A549 (cell line): ENCODE data around the gene FAM118B.

Experiments
- CHD2 ChIP-seq: fragments of 150-350 bp; IDR thresholded peaks from 2 replicates; pipeline ENCODE4 v1.6.1; 2014; ENCODE audit warnings: low read length; ENCODE audit not compliant: partially characterized antibody
- CTCF ChIP-seq: fragments of >200 bp; sonication (Bioruptor Twin); formaldehyde crosslinking; IDR thresholded peaks from 3 replicates; pipeline ENCODE4 v1.5.1; 2016
- EP300 ChIP-seq, 2 experiments: fragments of >200 bp; sonication (Bioruptor Twin); formaldehyde crosslinking; IDR thresholded peaks; 2 replicates in 1 of 2; 3 replicates in 1 of 2; pipeline ENCODE4 v1.6.1; 2016 to 2017
- FOSL2 ChIP-seq, 2 experiments: fragments of 450-650 bp in 1 of 2; fragments of >200 bp in 1 of 2; sonication (Bioruptor Twin) in 1 of 2; formaldehyde crosslinking; IDR thresholded peaks; 2 replicates each; pipeline versions ENCODE4 v1.5.0 to v1.6.1; 2016 to 2020; ENCODE audit warnings: mild to moderate bottlenecking in 1 of 2, moderate library complexity in 1 of 2
- PBX3 ChIP-seq: IDR thresholded peaks from 2 replicates; pipeline ENCODE4 v1.6.1; 2012
- POLR2A ChIP-seq: IDR thresholded peaks from 2 replicates; pipeline ENCODE4 v1.6.1; 2012; ENCODE audit warnings: mild to moderate bottlenecking, low read length
- RFX5 ChIP-seq: fragments of 450-650 bp; IDR thresholded peaks from 2 replicates; pipeline ENCODE4 v1.7.1; 2014; ENCODE audit warnings: antibody characterized with exemption, mild to moderate bottlenecking, moderate library complexity
- SREBF2 ChIP-seq: fragments of 450-650 bp; IDR thresholded peaks from 2 replicates; pipeline ENCODE4 v1.6.1; 2014; ENCODE audit warnings: mild to moderate bottlenecking, moderate library complexity

GRCh38 chr11:126165757-126166156 is 45.8 kb upstream of the FAM118B start:
- TF ChIP-seq POLR2A (no peak), EP300 (IDR thresholded peaks at IDR 0.05) (no peak), SREBF2 (no peak), CTCF (no peak), PBX3 (no peak), CHD2 (no peak), FOSL2 (IDR thresholded peaks at IDR 0.05) (no peak), FOSL2 (CRISPR knock-in tag; IDR thresholded peaks at IDR 0.05) (no peak), RFX5 (no peak)
